Suprapubic skin (tissue), 4 donors: ENCODE data around the gene MAP2K7. TPM values are rescaled to one million over a fixed set of nuclear protein-coding genes. Genes with fewer than 3 reads are reported as not detected.

Experiments used
- DNase-seq, 2 donors: peaks; one replicate each; pipeline ENCODE4 v3.0.0-alpha.2; 2019; ENCODE audit warnings: low spot score in 2 of 2
- H3K27ac ChIP-seq: fragments of 200-600 bp; sonication (generic); one replicate; pipeline ENCODE4 v1.5.1; 2019
- H3K27me3 ChIP-seq: fragments of 200-600 bp; sonication (generic); one replicate; pipeline ENCODE4 v1.5.1; 2019
- H3K36me3 ChIP-seq: fragments of 200-600 bp; sonication (generic); one replicate; pipeline ENCODE4 v1.5.1; 2019
- H3K4me1 ChIP-seq: fragments of 200-600 bp; sonication (generic); one replicate; pipeline ENCODE4 v1.5.1; 2019
- H3K4me3 ChIP-seq: fragments of 200-600 bp; sonication (generic); one replicate; pipeline ENCODE4 v1.5.1; 2019; ENCODE audit warnings: mild to moderate bottlenecking
- H3K9me3 ChIP-seq: fragments of 200-600 bp; sonication (generic); one replicate; pipeline ENCODE4 v1.5.1; 2019
- EP300 ChIP-seq: sonication (generic); formaldehyde crosslinking; IDR thresholded peaks from one replicate; pipeline ENCODE4 v1.6.1; 2017; ENCODE audit warnings: antibody characterized with exemption
- POLR2A ChIP-seq, 2 donors: fragments of 450-650 bp; IDR thresholded peaks; one replicate each; pipeline ENCODE4 v1.6.1; 2017; ENCODE audit warnings: antibody characterized with exemption in 2 of 2, mild to moderate bottlenecking in 2 of 2, moderate library complexity in 2 of 2
- POLR2AphosphoS5 ChIP-seq, 3 donors: sonication (generic); formaldehyde crosslinking; IDR thresholded peaks; one replicate each; pipeline ENCODE4 v1.6.1; 2017; ENCODE audit warnings: antibody characterized with exemption in 3 of 3
- WGBS: methylation state at CpG from one replicate; pipeline ENCODE4 v1.1.5; 2018; 5-methylcytosine and 5-hydroxymethylcytosine counted together
- total RNA-seq, 4 donors: library from RNA; depleted of rRNA; stranded (reverse); fragments of >200 nt; gene quantifications; one replicate each; pipeline ENCODE4 v1.1.0, GENCODE V29; 2016
- TF ChIP-seq, protein P1 (sequence below), 2 donors: fragments of 200-600 bp in 1 of 2; fragments of 450-650 bp in 1 of 2; sonication (generic) in 1 of 2; IDR thresholded peaks; one replicate each; pipeline ENCODE4 v1.5.1; 2016 to 2019; ENCODE audit warnings: antibody characterized with exemption in 2 of 2, mild to moderate bottlenecking in 1 of 2, moderate library complexity in 1 of 2

The MAP2K7 gene
- total RNA-seq, 4 donors from 2014 or later: 25.1 to 52.4 (median 29.3) TPM

DNA sequence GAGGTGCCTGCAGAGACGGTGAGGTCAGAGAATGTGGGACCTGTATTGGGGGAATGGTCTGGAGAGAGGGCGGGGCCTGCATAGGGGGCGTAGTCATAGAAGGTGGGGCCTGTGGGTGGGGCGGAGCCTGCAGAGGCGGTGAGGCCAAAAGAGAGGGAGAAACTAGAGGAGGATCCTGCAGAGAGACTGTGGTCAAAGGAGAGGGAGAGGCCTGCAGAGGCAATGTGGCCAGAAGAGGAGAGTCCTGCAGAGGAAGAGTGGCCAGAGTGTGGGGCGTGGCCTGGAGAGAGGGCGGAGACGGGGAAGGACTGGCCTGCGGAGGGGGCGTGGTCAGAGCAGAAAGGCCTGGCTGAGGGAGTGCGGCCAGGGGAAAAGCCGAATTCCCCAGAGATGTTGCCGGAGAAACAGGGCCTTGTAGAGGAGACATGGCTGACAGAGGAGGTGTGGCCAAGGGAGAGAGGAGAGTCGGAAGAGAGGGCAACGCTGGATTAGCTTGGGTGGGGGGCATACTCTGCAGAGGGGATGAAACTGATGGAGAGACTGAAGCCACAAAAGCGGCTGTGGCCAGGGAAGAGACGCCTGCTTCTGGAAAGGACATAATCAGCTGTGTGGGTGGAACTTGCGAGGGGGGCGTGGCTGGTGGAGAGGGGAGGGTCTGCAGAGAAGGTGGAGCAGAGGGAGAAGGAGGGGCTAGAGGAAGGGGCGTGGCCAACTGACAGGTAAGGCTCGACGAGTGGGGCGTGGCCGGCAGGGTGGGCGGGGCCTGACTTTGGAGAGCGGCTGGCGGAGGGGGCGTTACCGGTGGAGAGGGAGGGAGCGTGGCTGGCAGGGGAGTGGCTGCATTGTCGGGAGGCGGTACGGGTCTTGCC, 32.0 kb upstream of the MAP2K7 start:
- Histone ChIP-seq H3K9me3 (no peaks in the 10 kb centered on the region), H3K27ac (peak overlapping the region; percentile 59), H3K4me1 (peaks cover 61% of the 10 kb centered on the region), H3K36me3 (no peaks in the 10 kb centered on the region), H3K4me3 (peak overlapping the region; percentile 28), H3K27me3 (peaks cover 40% of the 10 kb centered on the region)
- TF ChIP-seq EP300 (no peak), POLR2AphosphoS5 (IDR thresholded peaks at IDR 0.05) (no peak), POLR2A (IDR thresholded peaks at IDR 0.05) (no peak)
- TF ChIP-seq, protein P1, sequence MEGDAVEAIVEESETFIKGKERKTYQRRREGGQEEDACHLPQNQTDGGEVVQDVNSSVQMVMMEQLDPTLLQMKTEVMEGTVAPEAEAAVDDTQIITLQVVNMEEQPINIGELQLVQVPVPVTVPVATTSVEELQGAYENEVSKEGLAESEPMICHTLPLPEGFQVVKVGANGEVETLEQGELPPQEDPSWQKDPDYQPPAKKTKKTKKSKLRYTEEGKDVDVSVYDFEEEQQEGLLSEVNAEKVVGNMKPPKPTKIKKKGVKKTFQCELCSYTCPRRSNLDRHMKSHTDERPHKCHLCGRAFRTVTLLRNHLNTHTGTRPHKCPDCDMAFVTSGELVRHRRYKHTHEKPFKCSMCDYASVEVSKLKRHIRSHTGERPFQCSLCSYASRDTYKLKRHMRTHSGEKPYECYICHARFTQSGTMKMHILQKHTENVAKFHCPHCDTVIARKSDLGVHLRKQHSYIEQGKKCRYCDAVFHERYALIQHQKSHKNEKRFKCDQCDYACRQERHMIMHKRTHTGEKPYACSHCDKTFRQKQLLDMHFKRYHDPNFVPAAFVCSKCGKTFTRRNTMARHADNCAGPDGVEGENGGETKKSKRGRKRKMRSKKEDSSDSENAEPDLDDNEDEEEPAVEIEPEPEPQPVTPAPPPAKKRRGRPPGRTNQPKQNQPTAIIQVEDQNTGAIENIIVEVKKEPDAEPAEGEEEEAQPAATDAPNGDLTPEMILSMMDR (IDR thresholded peaks at IDR 0.05): no peak
- peak; percentile 93 to 94 for DNase-seq
- 4% methylated on average over 32 of the region's 33 CpGs for WGBS

DNA sequence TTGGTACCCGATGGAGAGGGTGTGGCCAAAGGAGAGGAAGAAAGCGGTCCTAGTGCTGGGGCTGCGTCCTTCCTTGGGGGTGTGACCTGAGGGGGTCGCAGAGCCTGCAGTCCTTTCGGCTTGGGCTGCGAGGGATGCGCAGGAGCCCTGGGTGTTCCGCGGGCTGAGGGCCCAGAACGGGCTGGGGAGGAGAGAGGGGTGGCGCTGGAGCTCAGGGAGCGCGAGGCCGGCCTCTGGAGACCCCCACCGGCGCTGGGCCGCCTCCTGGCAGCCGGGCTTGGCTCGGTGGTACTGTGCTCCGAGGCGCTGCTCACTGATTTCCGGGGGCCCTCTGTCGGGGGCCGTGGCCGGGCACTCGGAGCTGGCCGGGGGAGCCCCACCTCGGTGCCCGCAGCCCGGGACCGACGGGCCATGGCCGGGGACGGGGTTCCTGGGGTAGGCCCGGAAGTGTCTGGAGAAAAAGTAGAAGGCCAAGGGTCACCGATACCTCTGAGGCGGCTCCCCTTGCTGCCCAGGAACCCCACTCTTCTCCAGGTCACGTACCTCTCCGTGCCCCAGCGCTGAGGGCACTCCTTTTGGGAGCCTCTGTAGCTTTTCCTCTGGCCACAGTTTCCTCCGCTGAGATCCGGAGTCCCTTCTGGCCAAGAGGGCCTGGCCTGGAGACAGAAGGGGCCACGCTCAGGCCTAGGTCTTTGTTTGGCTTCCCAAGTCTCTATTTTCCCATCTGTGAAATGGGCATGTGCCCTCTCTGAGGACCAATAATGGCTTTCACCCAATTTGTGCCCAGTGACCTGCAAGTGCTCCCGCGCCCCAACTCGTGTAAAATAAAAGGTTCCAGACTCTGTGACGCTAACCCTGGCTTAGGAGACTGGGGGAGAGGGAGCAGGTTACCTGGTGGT, 31.1 kb upstream of the MAP2K7 start:
- no peaks in the 10 kb centered on the region for H3K36me3 ChIP-seq
- TF ChIP-seq EP300 (no peak), POLR2A (IDR thresholded peaks at IDR 0.05) (no peak), POLR2AphosphoS5 (IDR thresholded peaks at IDR 0.05) (no peak)
- TF ChIP-seq, protein P1 (IDR thresholded peaks at IDR 0.05): no peak
- H3K9me3 ChIP-seq: no peaks in the 10 kb centered on the region
- H3K27ac ChIP-seq: no peak overlapping the region
- H3K4me3 ChIP-seq: peak overlapping the region; percentile 28
- DNase-seq: no peak
- H3K27me3 ChIP-seq: peaks cover 38% of the 10 kb centered on the region
- H3K4me1 ChIP-seq: peaks cover 58% of the 10 kb centered on the region
- WGBS: 70% methylated on average over 15 of the region's 47 CpGs

DNA sequence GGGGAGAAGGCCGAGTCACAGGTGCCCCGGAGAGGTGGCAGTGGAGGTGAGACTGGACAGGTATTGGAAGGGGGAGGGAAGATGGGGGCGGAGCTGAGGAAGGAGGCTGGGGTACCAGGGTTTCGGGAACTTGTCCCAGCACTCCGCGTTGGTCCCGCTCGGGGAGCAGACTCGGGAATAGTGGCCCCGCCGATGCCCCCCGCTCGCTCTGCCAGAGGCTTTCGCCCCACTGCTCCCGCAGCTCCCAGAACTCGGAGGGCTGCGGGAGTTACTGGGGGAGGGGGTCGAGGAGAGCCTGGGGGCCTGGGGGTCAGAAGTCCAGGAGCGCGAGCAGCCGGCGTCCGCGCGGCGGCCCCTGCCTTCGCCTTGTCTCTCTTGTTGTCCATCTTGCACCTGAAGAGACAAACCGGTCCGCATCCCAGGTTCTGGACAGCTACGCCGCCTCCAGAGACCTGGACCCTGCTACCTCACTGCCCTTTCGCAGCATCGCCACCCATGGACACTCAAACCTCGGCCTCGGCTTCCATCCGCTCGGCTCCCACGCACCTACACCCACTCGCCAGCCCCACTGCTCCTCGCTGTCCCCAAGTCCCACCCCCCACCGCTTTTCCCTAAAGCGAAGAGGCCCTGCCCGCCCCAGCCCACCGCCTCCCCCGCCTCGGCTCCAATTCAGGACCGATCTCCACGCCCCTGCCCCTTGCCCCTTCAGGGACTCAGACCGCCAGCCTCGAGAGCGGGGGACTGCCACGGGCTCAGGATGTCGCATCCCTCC, 30.2 kb upstream of the MAP2K7 start:
- peaks cover 34% of the 10 kb centered on the region for H3K27me3 ChIP-seq
- no peaks in the 10 kb centered on the region for H3K9me3 ChIP-seq
- H3K4me1 ChIP-seq: peaks cover 53% of the 10 kb centered on the region
- no peak for TF ChIP-seq POLR2AphosphoS5 (IDR thresholded peaks at IDR 0.05)
- no peak for TF ChIP-seq EP300
- no peak for TF ChIP-seq POLR2A (IDR thresholded peaks at IDR 0.05)
- TF ChIP-seq, protein P1 (IDR thresholded peaks at IDR 0.05): no peak
- no peaks in the 10 kb centered on the region for H3K36me3 ChIP-seq
- no peak for DNase-seq
- H3K4me3 ChIP-seq: peak overlapping the region; percentile 46
- 12% methylated on average over 51 of the region's 53 CpGs for WGBS
- no peak overlapping the region for H3K27ac ChIP-seq

DNA sequence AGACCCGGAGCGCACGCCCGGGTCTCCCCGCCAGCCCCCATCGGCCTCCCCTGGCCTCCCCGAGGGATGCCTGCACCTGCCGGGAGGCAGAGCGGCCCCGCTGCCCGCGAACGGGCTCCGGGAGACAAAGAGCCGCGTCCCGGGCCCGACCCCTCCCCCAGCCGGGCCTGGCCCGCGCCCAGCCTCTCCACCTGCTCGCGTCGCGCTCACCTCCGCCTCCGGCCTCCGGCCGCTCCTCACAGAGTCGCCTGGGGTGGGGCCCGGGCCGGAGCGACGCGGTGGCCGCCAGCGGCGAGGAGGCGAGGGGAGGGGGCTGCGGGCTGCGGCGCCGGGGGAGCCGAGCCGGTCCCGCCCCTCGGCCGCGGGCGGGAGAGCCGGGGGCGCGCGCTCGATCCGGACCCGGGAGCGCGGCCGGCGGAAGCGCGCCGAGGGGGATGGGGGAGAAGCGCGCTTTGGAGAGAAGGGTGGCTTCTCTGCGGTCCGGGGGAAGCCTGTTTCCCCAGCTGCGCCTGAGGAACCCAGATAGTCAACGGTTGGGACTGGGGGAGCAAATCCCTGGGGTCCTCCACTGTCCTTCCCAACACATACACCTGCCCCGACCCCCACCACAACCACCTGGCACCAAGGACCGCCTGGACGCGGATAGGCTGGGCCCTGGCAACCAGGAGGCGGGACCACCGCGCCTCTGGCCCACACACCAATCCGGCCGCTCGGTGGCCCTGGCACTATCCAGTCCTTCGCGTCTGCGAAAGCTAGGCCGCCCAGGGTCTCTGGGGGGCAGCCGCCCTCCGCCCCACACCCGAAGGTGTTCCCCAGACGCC, 29.4 kb upstream of the MAP2K7 start, which contains the start of gene PRR36:
Gene PRR36, minus strand, starts transcription at position 315 of the 821 bp plus-strand sequence. CDS start 701 bp downstream, outside the sequence.
- Histone ChIP-seq H3K4me1 (peaks cover 46% of the 10 kb centered on the region), H3K27me3 (peaks cover 33% of the 10 kb centered on the region), H3K4me3 (peak within 1 kb of the TSS; percentile 46), H3K36me3 (no peaks in the 10 kb centered on the region), H3K9me3 (no peaks in the 10 kb centered on the region), H3K27ac (no peak within 1 kb of the TSS)
- DNase-seq: no peak
- TF ChIP-seq, protein P1 (IDR thresholded peaks at IDR 0.05): no peak
- TF ChIP-seq POLR2A (IDR thresholded peaks at IDR 0.05): no peak
- no peak for TF ChIP-seq POLR2AphosphoS5 (IDR thresholded peaks at IDR 0.05)
- 8% methylated on average over 23 of the region's 88 CpGs for WGBS
